ENCODE data around the gene PEX3.

Gene PEX3, protein sequence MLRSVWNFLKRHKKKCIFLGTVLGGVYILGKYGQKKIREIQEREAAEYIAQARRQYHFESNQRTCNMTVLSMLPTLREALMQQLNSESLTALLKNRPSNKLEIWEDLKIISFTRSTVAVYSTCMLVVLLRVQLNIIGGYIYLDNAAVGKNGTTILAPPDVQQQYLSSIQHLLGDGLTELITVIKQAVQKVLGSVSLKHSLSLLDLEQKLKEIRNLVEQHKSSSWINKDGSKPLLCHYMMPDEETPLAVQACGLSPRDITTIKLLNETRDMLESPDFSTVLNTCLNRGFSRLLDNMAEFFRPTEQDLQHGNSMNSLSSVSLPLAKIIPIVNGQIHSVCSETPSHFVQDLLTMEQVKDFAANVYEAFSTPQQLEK

DNA sequence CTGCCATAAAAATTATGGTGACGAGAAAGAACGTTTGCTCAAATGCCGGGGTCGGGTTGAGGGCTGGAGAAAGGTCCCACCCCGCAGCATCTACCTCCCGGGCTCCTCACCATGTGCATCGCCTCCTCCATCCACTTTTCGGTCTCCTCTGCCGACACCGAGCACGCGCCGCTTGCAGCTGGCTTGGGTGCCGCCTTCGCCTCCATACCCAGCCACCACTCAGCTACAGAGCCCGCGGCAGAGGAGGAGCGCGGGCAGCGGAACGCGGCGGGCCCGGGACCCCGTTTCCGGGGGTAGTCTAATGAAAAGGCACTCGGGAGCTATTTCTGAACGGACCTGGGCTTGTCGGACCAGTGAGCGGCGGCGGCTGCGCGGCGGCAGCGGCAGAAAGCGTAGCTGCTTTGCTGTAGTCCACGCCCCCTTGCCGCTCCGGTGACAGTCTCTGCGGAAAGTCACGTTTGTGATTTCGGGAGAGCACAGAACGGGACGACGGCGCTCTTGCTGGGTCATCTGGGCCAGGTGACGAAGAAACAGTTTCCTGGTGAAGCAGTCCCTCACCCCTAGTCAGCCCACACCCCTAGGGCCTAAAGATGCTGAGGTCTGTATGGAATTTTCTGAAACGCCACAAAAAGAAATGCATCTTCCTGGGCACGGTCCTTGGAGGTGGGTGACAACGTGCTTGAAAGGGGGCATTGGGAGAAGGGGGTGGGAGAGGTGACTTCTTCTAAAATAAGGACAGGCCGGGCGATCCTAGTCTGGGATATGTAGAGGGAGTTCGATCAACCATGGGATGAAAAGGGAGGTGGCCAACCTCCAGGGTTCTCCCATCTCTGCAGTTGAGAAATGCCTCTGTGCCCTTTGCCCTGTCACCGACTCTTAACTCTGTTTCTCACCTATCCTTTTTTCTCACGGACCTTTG, at the start of gene PEX3, which contains the start of gene ADAT2:
Gene PEX3 (plus strand): TSS at position 353 of the 919 bp plus-strand sequence. CDS start 238 bp downstream, at position 591.
Gene ADAT2 (minus strand): TSS at position 243 of the 919 bp plus-strand sequence. CDS start 37 bp downstream, at position 206.
- peak; percentile 95 for DNase-seq (ENCODE audit: low read depth)

DNA sequence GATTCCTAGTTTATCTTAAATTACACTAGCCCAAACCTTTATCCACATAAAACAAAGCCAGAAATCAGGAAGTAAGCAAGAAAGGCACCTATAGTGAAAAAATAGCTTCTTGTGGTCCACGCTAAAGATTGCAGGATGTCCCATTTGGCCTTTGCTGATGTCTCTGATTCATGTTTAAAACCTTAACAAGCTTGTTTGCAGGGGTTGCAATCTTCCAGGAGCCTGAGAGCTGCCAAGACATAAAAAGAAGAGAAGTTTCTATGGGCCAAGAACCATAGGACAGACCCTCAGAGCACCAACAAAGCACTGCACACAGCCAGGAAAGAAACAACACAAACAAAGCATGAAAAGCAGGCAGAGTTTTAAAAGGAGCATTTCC, 49.5 kb upstream of the PEX3 start:
- no peak for DNase-seq (ENCODE audit: low read depth)

DNA sequence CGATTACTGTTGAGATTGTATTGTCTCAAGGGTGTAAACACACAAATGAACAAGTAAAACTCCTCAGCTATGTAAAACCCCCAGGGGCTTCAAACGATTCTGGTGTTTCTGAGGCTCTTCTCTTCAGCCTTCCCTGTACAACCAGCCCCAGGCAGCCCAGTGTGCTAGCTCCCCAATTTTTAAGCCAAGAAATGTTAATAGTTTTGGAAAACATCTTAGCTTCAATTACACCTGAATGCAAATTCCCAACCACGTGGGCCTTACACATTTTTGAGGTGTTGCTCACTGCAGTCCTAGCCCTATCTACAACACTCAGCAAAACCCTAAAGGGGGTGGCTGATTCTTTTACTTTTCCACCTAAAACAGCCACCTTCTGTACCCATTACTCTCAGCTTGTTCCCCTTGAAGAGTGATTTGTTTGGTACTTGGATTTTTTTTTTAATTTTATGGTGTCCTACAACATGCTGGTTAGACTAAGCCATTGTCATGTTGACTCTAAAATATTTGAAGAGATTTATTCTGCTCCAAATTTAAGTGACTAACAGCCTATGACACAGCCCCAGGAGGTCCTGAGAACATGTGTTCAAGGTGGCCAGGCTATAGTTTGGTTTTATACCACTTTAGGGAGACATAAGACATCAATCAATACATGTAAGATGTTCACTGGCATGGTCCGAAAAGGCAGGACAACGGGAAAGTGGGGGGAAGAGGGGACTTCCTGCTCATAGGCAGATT, 48.8 kb upstream of the PEX3 start:
- DNase-seq (ENCODE audit: low read depth): no peak

DNA sequence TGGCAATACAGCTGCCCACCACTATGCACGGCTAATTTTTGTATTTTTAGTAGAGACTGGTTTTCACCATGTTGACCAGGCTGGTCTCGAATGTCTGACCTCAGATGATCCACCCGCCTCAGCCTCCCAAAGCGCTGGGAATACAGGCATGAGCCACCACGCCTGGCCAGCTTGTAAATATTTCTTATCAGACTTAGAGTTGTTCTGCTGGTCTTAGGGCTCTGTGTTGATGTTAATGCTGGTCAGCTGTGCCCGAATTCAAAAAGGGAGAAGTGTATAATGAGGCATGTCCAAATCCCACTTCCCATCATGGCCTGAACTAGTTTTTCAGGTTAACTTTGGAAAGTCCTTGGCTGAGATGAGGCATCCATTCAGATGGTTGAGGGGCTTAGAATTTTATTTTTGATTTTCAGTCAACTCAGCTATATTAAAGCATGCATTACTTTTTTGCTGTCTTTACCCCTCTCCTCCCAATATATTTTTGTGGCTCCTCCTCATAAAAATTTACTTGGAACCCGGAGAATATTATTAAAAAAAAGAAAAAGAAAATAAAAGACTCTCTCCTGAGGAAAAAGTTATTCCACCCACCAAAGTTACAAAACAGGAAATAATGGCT, 47.8 kb upstream of the PEX3 start:
- no peak for DNase-seq (ENCODE audit: low read depth)

DNA sequence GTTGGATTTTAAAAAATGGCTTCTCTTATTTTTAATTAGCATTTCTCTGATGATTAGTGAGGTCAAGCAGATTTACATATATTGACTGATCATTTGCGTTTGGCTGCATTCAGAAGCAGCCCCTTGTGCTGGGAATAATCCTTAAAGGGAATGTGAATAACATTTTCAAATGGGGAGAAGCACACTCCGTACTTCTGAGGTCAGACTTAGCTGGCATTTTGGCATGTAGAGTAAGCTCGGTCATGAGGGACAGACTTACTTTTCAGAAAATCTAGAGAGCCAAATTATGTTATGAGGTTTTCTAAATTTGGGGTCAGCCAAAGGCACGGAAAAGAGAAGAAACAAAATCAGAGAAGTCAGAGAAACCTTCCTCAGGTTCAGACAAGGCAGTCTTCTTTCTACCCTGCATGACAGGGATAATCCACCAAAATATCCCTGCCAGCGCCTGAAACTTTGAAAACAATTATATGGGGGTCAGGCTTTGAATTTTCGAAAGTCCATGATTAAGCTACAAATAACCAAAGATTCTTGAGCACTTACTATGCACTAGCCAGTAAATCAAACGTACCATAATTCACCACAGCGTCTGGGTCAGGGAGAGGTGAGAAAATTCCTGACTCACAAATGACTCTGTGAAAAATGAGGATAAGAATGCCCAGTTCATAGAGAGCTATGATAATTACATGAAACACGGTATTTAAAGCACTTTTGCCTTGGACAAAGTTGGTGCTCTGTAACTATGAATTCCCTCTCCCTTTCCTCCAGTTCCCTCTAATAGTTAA, 45.0 kb upstream of the PEX3 start:
- DNase-seq (ENCODE audit: low read depth): no peak

DNA sequence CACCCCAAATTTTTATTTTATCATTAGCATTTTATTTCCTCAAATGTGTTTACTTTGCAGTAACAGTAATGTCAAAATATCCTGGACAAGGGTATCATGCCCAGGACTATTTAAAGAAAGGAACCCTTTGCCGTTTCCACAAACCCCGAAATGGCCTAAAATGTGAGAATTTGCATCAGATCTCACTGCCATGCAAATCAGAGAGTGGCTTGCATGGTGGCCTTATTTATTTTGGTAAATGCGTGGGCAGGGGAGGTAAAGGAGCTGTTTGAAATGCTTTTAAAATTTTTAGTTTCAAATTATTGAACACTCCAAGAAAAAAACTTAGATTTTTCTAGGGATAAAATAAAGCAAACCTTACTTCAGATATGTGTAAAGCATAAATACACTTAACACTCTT, 43.9 kb upstream of the PEX3 start:
- no peak for DNase-seq (ENCODE audit: low read depth)

DNA sequence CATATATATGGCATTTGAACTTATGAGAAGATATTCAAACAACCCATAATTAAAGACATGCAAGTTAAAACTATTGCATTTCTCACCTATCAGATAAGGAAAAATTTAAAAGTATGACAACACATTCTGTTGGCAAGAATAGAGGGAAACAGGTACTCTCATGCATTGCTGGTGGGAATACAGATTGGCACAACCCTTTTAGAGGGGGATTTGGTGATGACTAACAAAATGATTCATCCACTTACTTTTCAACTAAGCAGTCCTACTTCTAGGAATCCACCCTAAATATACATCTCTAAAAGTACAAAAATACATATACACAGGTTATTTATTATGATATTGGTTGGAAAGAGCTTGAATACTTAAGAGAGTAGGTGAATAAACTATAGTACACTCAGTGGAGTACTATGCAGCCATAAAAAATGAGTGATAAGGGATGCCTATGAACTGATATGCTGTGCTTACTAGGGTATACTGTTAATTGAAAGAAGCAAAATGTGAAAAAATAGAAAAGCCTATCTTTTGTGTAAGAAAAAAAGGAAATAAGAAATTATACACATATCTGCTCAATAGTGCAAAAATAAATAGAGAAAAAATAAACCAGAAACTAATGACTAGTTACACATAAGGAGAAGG, 42.3 kb upstream of the PEX3 start:
- DNase-seq (ENCODE audit: low read depth): no peak

DNA sequence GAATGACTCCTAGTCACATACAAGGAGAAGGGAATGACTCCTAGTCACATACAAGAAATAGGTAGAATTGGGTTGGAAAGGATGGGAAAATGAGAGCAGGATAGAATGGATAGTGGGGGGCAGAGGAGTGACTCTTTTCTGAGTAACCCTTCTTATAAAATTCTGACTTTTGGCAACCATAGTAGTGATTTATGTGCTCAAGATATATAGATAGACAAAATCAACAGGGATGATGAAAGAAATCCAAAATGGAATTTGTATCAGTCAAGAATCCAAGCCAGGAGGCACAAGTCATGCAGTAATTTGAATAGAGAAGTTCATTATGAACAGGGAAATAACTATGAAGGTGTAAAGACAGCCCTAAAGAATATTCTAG, 41.8 kb upstream of the PEX3 start:
- DNase-seq (ENCODE audit: low read depth): no peak

DNA sequence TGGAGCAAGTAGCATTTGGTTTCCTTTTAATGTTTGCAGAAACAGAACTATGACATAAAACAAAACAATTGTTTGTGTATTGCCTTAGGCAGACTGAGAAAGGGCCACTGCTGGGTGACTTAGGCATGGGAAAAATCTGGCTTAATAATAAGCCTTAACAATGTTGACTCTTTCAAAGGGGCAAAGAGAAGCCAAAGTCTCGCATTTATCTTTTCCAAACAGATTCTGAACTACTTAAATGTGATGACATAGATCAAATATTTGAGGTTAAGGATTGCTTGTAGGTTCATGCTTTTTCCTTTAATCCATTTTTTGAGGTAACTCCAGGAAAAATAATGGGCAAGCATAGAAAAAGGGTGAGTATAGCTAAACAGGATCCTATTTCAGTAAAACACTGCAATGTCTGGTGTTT, 39.7 kb upstream of the PEX3 start:
- peak; percentile 69 for DNase-seq (ENCODE audit: low read depth)

DNA sequence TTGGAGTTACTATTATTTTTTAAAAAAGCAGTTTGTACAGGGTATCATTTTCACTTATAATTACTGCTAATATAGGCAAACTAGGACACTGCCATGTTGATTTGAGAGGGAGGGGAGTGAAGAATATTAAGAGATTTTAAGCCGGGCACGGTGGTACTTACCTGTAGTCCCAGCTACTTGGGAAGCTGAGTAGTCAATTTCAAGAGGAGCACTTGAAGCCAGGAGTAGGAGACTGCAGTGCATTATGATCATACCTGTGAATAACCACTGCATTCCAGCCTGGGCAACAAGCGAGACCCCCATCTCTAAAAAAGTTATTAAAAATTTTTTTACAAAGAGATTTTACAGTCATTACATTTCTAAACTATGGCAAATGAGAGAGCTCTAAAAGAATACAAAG, 35.8 kb upstream of the PEX3 start:
- no peak for DNase-seq (ENCODE audit: low read depth)

DNA sequence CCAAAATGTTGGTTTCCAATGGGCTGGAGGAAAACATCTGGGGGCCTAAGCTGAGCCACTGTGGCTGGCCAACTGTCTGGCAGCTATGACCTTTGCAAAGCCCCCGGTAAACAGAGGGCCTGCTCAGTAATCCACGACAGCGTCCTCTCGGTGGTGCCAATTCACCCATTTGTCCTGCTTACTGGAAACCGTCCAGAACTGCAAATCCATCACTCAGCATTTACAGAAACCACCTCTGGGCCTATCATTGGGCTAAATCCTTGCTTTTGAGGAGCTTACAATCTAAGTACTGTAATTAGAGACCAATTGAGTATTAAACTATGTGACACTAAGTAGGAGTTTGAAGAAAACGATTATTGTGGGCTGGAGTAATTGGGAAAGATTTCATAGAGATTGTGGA, 31.1 kb upstream of the PEX3 start:
- DNase-seq (ENCODE audit: low read depth): no peak

DNA sequence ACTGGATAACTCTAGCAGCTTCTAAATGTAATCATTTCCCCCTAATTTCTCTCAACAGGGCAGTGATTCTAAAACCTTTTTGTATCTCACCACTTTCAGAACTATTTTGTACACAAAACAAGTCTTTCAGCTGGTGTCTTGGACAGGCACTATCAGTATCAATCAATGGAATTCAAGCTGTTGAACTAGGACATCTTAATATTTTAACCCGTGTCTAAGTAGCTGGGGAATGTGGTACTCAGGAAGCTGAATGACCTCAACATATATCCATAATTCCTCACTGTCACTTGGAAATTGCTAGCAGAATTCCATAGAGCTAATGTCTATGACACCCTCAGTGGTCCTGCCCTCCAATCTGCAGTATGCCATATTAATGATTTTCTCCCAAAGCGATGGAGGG, 24.6 kb upstream of the PEX3 start:
- no peak for DNase-seq (ENCODE audit: low read depth)

DNA sequence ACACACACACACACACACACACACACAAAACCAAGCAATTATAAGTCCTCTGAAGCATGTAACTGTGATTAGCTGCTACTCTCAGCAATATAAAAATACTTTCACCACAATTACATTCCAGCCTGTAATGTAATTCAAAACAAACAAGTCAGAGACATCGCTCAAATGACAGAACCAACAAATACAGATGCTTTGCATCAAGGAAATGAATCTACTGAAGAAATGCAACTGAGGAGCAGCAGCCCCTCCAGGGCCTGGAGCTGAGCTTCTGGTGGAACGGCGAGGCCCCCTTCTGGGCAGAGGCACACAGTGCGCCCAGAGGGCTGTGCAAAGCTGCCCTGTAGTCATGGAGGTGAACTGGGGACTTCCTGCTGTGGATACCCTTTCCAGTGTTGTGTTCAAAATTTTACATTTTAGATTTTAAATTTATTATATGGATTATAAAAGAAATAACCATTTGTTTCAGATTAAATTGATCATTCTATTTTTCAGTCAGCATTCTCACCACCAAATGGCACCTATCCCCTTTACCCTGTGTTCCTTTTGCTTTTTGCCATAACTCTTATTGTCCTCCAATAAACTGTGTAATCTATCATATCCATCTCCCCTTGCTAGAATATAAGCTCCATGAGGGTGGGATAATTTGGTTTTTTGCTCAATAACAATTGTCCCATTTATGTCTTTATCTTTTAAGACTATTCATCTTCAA, 23.3 kb upstream of the PEX3 start:
- DNase-seq (ENCODE audit: low read depth): peak; percentile 95

DNA sequence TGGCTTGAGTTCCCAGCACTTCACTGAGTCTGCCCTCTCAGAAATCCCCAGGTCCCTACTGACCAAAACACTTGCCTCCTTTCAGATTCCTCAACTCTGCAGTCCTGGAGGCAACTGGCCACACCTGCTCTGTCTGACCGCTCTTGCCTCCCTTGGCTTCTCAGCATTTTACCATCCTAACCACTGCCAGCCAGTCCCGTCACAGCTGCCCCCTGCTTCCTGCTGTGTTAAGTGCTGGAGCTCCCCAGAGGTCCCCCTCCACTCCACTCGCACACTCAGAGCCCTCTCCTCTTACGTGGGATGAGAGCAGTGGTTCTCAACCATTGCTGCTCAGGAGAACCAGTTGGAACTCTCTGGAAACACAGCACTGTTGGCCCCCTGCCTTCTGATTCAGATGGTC, 20.6 kb upstream of the PEX3 start:
- no peak for DNase-seq (ENCODE audit: low read depth)

DNA sequence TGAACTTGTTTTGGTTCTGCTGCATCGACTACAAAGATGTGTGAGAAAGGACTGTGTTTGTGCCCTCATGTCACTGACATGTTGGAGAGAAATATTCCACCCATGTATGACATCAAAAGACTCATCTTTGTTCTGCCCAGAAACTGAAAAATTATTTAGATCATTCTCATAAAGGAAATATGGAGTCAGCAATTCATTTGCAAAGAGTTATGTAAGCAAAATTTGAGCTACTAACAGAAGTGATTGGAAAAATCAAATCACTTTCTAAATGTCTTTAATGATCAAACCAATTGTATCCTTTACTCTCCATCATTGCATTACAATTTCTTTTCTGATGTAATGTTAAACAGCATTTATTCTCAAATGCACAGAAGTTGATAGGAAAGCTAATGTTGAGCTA, 19.4 kb upstream of the PEX3 start:
- no peak for DNase-seq (ENCODE audit: low read depth)

DNA sequence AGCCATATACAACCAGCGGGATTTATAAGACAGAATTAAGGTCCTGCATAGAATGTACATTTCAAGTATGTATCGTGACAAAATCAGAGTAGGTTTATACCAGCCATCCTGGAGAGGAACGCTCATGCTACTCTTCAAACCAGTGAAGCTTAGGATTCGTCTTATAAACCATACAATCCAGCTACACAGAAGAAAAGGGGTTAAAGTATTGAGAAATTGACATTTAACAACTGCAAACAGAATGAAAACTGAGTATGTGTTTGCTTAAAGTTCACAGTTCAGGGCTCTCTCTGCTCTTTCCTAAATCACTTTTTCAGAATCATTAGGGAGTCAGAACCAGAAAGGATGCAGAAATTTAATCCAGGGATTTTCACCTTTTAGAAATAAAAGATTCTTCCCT, 18.0 kb upstream of the PEX3 start:
- no peak for DNase-seq (ENCODE audit: low read depth)

DNA sequence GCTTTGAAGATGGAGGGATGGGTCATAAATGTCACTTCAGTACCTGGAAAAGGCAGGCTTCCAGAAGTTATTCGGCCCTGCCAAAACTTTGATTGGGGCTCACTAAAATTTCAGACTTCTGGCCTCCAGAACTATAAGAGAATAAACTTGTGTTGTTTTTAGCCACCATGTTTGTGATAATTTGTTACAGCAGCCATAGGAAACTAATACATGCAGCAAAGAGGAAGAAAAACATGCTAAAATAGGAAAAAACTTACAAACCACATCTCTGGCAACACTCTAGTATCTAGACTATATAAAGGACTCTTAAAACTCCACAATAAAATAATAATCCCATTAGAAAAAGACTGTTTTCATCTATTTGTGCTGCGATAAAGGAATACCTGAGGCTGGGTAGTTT, 9.6 kb upstream of the PEX3 start:
- no peak for DNase-seq (ENCODE audit: low read depth)

DNA sequence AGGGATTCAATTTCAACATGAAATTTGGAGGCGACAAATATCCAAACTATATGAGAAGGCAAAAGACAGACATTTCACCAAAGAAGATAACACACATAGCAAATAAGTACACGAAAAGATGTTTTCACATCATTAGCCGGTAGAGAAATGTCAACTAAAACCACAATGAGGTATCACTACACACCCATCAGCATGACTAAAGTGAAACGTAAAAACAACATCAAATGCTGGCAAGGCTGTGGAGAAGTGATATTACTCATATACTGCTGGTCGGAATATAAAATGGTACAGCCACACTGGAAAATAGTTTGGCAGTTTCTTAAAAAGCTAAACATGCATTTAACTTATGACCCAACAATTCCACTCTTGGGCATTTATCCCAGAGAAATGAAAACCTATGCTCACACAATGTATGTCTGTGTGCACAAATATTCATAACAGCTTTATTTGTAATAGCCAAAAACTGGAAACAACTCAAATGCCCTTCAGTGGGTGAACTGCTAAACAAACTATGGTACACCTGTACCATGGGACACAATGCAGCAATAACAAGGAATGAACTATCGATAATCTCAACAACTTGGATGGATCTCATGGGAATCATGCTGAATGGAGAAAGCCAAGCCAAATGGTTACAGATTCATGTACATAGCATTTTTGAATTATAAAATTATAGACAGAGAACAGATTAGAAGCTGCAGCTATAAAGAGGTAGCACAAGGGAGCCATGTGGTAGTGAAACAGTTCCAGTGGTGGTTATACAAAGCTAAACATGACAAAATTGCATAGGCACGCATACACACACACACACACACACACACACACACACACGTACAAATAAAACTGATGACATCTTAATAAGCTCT, 8.7 kb upstream of the PEX3 start:
- peak; percentile 59 for DNase-seq (ENCODE audit: low read depth)

DNA sequence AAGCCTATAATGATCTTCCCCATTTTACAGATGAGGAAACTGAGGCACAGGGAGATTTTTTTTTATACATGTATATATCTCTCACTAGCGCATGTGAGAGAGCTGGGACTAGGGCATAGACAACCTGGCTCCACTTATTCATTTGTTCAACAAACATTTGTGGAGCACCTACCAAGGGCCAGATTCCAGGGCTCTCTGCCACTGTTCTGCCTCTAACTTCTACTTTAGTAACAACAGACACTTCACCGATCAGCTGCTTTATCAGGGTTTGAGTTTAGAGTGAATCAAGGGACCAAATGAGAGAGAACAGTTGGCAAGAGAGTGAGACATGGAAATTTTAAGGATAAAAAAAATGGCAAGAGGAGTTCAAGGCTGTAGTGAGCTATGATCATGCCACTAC, 7.5 kb upstream of the PEX3 start:
- DNase-seq (ENCODE audit: low read depth): no peak
